Kasumi-1 (cell line): ENCODE data around the gene CTBP2.
A peak's percentile ranks its signal among the peaks of the same experiment; 100 is the strongest.

Experiments used
- DNase-seq, 2 experiments: peaks; one replicate each; lab custom pipeline; 2025; lab: John Stamatoyannopoulos, UW

The CTBP2 gene

DNA sequence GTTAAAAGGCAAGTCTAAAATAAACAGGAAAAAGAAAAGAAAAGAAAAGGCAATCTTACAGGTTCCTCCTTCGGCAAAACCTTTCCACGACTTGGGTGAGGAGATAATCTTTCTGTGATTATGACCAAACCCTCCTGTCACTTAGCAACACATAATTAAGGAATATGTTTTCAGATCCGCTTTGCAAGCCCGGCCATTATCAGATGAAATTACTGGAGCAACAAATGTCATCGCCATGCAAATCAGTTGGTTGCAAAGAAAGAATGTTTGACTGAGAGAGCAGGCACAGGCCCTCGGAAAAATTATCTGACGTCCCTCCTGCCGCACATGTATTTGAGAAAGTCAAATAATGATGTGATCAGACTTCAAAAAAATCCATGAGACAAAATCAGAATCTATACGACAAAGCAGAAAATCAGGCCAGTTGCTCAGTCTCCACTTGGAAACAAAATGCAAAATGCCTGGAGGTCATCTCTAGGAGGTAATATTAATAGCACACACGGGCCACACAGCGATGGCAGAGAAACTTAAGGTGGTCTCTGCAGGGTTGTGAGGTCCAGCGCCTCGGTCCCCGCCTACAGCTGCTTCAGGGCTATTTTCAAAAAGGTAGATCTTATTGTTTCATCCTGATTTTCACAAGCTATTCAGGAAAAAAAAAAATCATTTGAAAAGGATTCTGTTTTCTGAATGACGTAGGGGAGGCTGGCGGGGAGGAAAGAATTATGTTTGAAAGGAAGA is 135.7 kb downstream of the CTBP2 start:
- no peak for DNase-seq

DNA sequence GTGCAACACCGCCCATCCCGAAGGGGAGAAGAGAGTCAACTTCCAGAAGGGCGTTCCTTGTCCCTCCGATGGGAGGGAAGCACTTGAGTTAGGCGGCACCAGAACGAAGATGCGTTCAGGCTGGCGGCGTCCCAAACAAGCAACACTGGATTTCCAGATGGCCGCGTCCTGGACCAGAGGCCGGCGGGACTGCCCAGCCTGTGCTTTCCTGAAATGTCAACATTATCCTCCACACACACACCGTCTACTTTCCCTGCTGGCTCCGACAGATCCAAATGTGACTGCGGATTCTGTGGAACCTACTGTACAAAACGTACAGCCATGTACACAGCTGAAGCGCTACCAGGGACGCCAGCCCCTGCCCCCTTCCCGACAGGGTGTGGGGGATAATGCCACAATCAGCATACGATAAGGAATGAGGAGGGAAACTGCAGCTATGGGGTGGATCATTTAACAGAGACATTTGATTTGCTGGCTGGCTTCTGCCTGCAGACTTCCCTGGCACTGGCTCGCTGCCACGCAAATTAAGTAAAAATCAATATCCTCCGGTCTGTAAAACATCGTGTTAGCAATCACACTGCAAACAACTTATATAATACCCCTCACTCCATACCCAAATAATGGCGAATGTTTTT is 136.4 kb downstream of the CTBP2 start:
- DNase-seq = no peak

DNA sequence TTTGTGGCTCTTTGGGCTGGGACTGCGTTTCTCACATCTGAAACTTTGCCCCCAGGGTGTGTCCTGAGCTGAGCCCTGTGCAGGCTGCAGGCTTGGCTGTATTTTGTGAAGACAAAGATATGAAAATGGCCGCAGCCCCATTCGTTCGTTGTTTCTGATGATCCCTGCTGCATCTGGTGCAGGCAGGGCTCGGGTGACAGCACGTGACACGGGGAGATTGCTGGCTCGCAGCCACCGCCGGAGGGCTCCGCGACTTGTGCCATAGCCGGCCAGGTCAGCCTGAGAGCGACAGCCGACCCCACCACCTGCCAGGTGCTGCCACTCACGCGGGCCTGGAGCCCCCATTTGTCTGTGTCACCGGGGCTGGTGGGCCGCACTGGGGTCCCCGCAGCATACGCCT is 137.1 kb downstream of the CTBP2 start:
- DNase-seq = no peak

DNA sequence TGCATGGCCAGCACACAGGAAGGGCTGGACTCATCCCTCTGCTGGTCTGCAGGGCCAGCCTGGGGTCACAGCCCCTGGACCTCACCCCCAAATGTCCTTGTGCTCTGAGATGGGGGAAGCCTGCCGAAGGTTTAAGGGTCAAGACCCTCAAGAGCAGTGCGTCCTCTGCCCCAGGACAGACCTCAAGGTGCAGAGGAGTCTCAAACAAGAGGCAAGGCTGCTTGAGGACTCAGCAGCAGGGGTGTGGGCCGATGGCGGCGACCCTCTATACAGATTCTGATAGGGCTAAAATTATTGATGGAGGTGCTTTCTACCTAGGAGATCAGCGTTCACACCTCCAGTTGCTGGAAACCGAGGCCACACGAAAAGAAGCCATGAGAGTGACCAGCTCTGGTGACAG is 137.7 kb downstream of the CTBP2 start:
- no peak for DNase-seq

DNA sequence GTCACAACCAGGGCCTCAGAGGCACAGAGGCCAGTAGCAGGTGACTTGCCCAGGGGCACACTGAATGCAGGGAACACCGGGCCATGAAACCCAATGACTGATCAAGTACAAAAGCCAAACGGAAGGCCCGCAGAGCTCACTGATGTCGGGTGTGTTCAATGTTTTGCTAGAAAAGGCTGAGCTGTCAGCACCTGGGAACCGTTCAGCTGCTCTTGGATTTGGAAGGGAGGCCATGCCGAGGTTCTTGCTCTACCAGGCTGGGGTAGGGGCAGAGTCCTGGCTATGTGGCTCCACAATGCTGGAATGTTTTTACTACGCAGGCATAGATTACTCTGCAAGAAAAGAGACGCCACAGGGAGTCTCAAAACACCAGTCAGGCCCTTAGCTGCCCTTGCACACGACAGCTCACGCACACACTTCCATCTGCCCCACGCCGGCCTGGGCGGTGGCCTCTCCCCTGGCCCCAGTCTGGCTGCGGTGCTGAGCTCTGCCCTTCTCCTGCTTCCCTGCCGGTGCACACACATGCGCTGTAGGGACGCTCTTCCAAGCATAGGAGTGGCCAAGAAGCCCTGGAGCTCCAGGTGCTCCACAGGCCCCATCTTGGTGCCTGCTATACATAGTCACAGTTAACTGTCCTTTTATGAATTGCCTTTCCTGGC is 138.5 kb downstream of the CTBP2 start:
- no peak for DNase-seq

DNA sequence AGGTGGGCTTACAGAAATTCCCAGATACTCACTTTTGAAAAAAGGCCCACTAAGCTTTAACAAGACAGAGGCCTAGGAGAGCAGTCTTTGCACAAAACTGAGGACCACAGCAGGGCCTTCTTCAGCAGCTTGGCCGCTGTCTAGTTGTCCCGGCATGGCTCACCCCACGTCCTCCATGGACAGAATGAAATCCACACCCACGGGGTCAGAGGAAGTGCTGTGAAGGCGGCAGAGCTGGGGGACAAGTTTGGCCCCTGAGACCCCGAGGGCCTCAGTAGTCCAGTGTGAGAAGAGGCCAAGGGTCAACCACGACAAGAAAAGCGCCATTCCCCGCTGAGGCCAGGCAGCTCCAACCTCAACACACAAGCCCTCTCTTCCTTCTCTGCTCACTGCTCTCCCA is 139.5 kb downstream of the CTBP2 start:
- DNase-seq = no peak

DNA sequence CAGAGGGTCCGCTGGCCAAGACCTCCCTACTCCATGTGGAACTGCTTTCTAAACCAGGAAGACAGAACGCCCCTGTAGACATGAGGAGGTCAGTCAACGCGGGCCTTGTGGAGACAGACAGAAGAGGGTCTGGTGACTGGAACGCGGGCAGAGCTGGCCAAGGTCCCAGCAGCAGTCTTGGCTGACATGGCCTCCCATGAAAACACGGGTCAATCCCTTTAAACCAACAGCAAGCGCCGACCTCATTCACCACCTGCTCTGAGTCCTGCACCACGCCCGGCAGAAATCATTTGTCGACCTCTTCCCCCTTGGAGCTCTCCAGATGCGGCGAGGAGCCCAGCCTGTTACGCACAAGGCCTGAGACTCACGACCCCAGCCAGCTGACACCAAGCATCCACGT is 140.0 kb downstream of the CTBP2 start:
- DNase-seq = no peak

GRCh38 chr10:125018576-125019143 is 141.7 kb downstream of the CTBP2 start:
- DNase-seq = peak; percentile 62 to 74

DNA sequence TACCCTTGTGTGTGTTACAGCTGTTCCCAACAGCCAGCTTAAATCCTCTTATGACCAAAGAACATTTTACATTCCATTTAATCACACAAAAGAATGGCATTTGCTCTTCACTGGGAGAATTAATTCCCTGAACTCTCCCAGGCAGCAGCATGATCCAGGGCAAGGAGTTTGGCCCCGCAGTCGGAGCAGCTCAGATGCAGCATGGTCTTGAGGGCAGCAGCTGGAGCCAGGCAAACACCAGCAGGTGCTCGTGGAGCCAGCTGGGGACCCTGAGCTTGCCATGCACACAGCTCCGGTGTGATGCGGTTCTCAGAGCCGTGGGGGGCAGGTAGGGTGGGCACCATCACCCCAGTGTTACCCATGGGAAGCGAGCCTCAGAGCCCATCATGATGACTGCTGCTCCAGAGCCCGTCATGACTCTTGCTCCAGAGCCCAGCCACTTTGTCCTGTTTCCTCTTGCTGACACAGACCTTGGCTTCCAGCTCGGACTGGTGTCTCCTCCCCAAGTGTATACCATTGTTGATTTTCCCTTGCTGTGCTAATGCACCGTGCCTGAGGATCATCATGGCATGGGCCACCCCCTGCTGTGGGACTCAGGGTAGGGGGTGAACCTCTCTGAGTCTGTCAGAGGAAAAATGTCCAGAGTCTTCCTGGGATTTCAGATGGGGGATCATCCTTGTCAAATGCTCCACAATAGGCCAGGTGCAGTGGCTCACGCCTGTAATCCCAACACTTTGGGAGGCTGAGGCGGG is 142.6 kb downstream of the CTBP2 start:
- DNase-seq = no peak

GRCh38 chr10:125016611-125017202 is 143.7 kb downstream of the CTBP2 start:
- no peak for DNase-seq

DNA sequence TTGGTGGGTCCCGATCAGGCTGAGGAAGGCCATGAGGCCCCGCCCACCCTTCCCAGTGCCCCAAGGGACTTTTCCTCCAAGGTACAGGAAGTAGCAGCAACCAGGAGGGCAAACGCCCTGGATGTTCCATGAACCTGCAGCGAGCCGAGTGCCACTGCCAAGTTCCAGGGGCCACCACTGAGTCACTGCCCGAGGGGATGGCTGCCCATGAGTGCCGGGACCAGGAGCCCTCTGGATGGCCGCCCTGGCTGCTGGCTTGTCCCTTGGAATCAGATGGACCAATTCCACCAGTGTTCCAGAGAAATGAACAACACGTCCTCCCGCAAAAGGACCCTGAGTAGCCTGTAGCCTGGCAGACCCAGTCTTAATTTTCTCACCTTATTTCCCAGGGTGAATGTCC is 144.2 kb downstream of the CTBP2 start:
- DNase-seq = no peak

- DNase-seq = no peak
These were observed 144.9 kb downstream of the CTBP2 start for GRCh38 chr10:125015356-125015944.

DNA sequence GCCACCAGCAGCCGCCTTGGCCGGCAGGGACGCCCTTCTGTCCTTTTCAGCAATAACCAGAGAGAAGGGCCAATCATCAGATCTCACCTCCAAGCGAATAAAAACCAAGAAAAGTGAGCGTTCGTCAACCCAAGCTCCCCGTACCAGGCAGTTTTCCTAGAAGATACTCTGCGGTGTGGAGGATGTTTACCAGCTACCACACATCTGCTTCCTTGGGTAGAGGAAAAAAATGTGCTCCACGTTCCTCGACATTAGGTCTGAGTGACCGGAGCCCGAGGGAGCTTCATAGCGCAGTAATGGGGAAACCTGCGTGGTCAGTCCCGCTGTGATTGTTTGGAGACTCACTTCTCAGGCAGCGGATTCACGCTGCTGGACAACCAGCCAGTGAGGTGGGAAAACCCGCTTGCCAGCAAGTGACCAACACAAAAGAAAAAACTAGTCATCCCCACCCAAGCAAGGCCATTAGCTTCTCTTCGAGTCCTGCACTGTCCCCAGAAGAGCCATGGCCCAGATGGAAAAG is 145.5 kb downstream of the CTBP2 start:
- no peak for DNase-seq

GRCh38 chr10:125014086-125014830 is 146.1 kb downstream of the CTBP2 start:
- no peak for DNase-seq

DNA sequence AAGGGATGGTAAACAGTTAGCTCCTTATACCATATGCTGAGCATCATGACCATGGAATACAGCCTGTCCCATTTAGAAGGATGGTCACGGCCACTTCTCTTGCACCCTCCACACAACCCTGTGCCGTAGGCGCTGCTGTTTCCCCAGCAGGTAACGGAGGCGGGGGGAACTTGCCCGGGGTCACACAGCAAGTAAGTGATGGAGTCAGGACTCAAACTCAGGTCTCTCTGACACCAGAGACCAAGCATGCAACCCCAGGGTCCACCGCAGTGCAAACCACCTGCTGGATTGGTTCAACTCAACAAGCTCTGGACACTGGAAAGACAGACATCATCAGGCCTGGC is 146.9 kb downstream of the CTBP2 start:
- DNase-seq = no peak

- no peak for DNase-seq
These were observed 147.4 kb downstream of the CTBP2 start for GRCh38 chr10:125012851-125013528.

GRCh38 chr10:125011926-125012705 is 148.2 kb downstream of the CTBP2 start:
- no peak for DNase-seq

- no peak for DNase-seq
These were observed 149.0 kb downstream of the CTBP2 start for GRCh38 chr10:125011171-125011925.
